ENCODE measurements around the gene ZNF467.
A peak's percentile ranks its signal among the peaks of the same experiment; 100 is the strongest.

The ZNF467 gene

GRCh38 chr7:149723795-149724495 is 49.4 kb downstream of the ZNF467 start:
- no peak for DNase-seq

- DNase-seq, result no peak
Observed at GRCh38 chr7:149723082-149723767, 50.2 kb downstream of the ZNF467 start.

- DNase-seq, result no peak
Observed at GRCh38 chr7:149722356-149722957, 50.9 kb downstream of the ZNF467 start.

DNA sequence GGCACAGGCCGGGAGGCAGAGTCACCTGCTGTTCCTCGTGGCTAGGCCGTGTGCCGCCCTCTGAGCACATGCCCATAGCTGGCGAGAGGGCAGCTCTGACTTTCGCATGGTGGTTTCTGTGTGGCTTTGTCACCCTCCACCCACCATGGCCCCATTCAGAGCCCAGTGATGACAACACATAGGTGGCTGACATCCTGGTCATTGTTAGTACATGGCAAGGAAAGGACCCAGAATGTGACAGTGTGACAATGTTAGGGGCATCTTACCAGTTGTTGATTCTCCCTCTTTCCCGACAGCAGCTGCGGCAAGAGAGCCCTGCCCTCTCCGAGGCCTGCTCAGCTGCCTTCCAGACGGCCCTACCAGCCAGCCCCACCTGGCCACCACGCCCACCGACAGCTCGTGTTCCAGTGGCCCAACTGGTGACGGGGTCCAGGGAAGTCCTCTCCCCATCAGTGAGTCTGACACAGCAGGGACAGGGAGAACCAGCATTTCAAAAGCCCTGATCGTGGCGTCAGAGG is 52.2 kb downstream of the ZNF467 start:
- DNase-seq, result no peak

GRCh38 chr7:149720372-149721083 is 52.9 kb downstream of the ZNF467 start:
- DNase-seq, result no peak

DNA sequence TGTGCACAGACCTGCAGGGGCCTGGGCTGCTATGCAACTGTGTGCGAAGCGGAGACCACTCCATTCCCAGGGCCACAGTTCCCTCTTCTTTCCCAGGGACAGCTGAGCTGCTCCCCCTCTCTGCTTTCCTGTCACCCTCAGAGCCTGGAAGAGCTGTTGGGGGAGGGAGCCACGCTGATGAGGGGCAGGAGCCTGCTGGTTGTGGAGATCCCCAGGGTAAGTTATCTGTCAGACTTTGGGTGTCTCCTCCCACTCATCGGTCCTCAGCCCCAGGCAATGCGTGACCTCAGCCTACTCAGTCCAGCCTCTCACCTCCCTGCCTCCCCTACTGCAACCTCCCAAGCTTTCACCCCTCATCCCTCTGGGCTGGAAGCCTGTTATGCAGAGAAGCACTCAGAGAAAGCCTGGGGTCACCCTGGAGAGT is 53.5 kb downstream of the ZNF467 start:
- no peak for DNase-seq

GRCh38 chr7:149719050-149719899 is 54.1 kb downstream of the ZNF467 start:
- DNase-seq, result no peak

DNA sequence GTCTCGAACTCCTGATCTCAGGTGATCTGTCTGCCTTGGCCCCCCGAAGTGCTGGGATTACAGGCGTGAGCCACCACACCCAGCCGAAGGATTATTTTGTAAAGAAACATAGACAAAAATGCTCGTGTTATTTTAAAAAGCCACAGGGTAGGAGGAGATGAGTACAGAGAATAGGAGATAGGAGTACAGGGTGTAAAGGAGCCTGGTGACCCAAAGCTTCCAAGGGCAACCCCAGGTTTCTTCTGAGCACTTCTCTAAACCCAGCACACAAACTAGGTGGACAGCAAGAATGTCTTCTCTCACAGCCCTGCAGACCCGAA is 54.7 kb downstream of the ZNF467 start:
- no peak for DNase-seq

DNA sequence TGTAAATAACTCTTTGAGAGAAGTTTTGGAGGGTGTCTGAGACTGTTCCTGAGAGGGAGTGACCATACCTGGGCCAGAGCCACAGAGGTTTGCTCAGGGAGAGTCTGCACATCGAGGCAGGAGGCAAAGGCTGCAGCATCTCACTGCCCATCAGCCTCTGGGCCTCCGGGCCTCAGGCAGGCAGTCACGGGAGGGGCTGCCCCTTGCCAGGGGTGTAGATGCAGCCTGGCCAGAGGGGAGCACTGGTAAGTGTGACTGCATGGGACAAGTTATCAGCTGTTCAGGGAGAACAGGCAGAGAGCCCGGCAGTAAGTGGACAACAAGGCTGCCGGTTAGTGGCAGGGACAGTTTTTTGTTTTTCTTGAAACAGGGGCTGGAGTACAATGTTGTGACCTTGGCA is 55.9 kb downstream of the ZNF467 start:
- DNase-seq, result no peak

DNA sequence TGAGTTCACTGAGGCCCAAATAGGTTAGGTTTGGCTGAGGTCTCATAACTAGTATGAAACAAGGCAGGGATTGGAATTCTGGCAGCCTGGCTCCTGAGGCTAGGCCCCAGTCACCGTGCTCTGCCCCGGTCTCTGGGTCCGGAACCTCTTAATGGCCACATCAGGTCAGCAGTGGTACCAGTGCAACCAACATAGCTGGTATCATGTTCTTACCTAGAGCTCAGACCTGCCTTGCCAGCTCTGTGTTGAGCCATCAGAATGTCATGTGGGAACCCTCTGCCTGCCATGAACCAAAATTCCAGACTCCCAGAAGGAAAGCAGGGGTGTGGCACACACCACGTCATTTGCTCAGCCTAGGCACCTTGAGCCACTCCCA is 56.5 kb downstream of the ZNF467 start:
- DNase-seq, result no peak

GRCh38 chr7:149716007-149716931 is 57.1 kb downstream of the ZNF467 start:
- DNase-seq, result peak; percentile 5

GRCh38 chr7:149715476-149715875 is 57.9 kb downstream of the ZNF467 start:
- DNase-seq, result no peak

GRCh38 chr7:149714910-149715471 is 58.4 kb downstream of the ZNF467 start:
- no peak for DNase-seq
